ENCODE data around the gene PPP5C. TPM values are rescaled to one million over a fixed set of nuclear protein-coding genes. Genes with fewer than 3 reads are reported as not detected.

The PPP5C gene
- total RNA-seq, 1 experiment from 2014 or later: 79.9 TPM

DNA sequence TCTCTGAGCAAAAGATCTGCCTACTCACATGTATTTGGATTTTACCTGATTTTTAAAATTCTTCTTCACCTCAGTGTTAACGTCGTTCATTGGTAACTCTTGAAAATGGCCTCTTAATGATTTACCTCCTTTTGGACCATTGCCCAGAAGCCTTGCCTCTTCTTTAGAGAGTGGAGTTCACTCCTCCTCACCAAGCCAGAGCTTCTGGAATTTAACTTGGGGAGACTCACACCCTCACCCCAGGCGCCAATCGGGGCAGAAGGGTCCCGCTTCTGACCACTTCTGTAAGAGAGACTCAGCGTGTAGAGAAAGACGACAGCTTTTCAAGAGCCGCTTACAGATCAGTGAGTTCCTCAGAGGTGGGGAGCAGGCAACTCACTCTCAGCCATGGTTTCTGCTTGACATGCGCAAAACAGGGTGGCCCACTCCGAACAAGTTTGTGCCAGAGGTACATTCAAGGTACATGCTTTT, 79.2 kb downstream of the PPP5C start:
- no peak for ATAC-seq

DNA sequence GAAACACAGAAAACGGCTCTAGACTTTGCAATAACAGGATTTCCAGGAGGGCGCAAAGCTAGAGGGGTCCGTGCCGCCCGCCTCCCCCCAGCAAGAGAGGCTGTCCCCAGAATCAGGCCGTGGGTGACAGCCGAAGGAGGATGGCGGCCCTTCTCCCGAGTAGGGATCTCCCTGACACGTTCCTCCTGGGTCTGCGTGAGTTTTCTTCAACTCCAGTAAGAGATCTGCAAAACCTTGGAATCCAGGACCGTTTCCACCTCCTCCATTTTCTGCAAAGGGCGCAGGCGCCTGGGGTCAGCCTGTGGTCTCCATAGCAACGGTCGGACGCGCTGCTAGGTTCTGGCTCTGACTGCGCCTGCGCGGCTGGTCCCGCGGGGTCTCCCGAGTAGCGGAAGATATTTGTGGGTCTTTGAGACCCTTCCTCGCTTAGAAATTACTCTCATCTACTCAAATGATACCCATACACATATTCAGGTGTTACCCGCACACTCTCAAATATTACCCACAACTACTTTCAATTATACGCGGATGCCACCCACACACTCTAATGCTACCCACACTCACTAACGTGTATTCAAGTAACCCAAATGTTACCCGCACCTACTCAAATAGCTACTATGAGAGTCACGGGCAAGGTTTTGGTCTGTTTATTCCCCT, 79.7 kb downstream of the PPP5C start:
- ATAC-seq: no peak
- Histone ChIP-seq H4K20me1 (ENCODE audit: low read length) (no peaks in the 10 kb centered on the region), H3K27ac (ENCODE audit: low read length) (no peak overlapping the region), H3K9ac (ENCODE audit: low read length) (no peak overlapping the region), H3K4me3 (ENCODE audit: low read length) (no peak overlapping the region), H2AFZ (ENCODE audit: low read length) (no peak overlapping the region), H3F3A (ENCODE audit: low read length, unreplicated experiment) (no peaks in the 10 kb centered on the region), H3K9me2 (replicated peaks; ENCODE audit: low read length) (no peaks in the 10 kb centered on the region), H3K27me3 (ENCODE audit: low read length) (no peaks in the 10 kb centered on the region), H3K36me3 (ENCODE audit: low read depth, low read length) (no peaks in the 10 kb centered on the region), H3K79me2 (ENCODE audit: low read length) (no peaks in the 10 kb centered on the region), H3K4me1 (ENCODE audit: insufficient read depth, low read length) (no peaks in the 10 kb centered on the region), H3K4me2 (ENCODE audit: low read length) (no peak overlapping the region), H3K9me3 (ENCODE audit: low read length) (no peaks in the 10 kb centered on the region)
- TF ChIP-seq EZH2 (IDR thresholded peaks at IDR 0.05; ENCODE audit: low read length, unreplicated experiment) (no peak), EZH2phosphoT487 (IDR thresholded peaks at IDR 0.05; ENCODE audit: borderline replicate concordance, low read length) (no peak)
- TF ChIP-seq, protein P1, sequence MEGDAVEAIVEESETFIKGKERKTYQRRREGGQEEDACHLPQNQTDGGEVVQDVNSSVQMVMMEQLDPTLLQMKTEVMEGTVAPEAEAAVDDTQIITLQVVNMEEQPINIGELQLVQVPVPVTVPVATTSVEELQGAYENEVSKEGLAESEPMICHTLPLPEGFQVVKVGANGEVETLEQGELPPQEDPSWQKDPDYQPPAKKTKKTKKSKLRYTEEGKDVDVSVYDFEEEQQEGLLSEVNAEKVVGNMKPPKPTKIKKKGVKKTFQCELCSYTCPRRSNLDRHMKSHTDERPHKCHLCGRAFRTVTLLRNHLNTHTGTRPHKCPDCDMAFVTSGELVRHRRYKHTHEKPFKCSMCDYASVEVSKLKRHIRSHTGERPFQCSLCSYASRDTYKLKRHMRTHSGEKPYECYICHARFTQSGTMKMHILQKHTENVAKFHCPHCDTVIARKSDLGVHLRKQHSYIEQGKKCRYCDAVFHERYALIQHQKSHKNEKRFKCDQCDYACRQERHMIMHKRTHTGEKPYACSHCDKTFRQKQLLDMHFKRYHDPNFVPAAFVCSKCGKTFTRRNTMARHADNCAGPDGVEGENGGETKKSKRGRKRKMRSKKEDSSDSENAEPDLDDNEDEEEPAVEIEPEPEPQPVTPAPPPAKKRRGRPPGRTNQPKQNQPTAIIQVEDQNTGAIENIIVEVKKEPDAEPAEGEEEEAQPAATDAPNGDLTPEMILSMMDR (conservative IDR thresholded peaks at IDR 0.05; ENCODE audit: low read depth, low read length): no peak
- BruUV-seq (replicated peaks): no TSS peak
- CTCF ChIA-PET: no interaction called here
- intact Hi-C loops (cut with micrococcal nuclease): no loop called here
- POLR2A ChIA-PET (ENCODE audit: unreplicated experiment): no interaction called here
- DNase-seq: no peak

More for the DNA sequence above, 79.2 kb downstream of the PPP5C start:
- Histone ChIP-seq H3K4me3 (ENCODE audit: low read length) (no peak overlapping the region), H3K9me3 (ENCODE audit: low read length) (no peaks in the 10 kb centered on the region), H3K36me3 (ENCODE audit: low read depth, low read length) (no peaks in the 10 kb centered on the region), H3K4me2 (ENCODE audit: low read length) (no peak overlapping the region), H3K79me2 (ENCODE audit: low read length) (no peaks in the 10 kb centered on the region), H3F3A (ENCODE audit: low read length, unreplicated experiment) (no peaks in the 10 kb centered on the region), H3K27ac (ENCODE audit: low read length) (no peak overlapping the region), H2AFZ (ENCODE audit: low read length) (no peak overlapping the region), H4K20me1 (ENCODE audit: low read length) (no peaks in the 10 kb centered on the region), H3K9ac (ENCODE audit: low read length) (no peak overlapping the region), H3K4me1 (ENCODE audit: insufficient read depth, low read length) (no peaks in the 10 kb centered on the region), H3K9me2 (replicated peaks; ENCODE audit: low read length) (no peaks in the 10 kb centered on the region), H3K27me3 (ENCODE audit: low read length) (no peaks in the 10 kb centered on the region)
- no TSS peak for BruUV-seq (replicated peaks)
- intact Hi-C loops (cut with micrococcal nuclease): no loop called here
- no peak for DNase-seq
- POLR2A ChIA-PET (ENCODE audit: unreplicated experiment): no interaction called here
- CTCF ChIA-PET: no interaction called here
- TF ChIP-seq EZH2phosphoT487 (IDR thresholded peaks at IDR 0.05; ENCODE audit: borderline replicate concordance, low read length) (no peak), EZH2 (IDR thresholded peaks at IDR 0.05; ENCODE audit: low read length, unreplicated experiment) (no peak)
- TF ChIP-seq, protein P1 (conservative IDR thresholded peaks at IDR 0.05; ENCODE audit: low read depth, low read length): no peak

DNA sequence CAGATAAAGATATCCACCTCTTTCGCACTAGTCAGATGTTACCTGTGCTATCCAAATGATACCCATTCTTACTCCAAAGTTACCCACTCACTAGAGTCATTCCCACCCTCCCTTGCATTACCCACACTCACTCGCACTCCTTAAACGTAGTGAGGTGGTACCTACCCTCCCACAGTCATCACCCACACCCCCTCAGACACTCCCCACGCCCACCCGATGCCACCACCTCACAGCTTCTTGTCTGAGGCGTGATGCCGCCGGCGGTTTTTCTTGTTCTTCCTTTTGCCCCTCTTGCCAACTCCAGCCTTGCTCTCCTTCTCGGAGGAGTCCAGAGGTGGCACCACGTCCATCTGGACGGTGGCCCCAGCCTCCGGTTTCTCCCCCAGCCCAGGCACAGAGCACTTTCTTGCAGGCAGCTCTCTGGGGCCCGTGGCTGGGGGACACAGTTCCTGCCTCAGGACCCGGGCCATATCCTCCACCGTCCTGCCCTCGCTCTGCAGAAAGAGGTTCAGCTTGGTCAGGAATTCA, 80.7 kb downstream of the PPP5C start:
- no peak overlapping the region for H3K9ac ChIP-seq (ENCODE audit: low read length)
- BruUV-seq (replicated peaks): no TSS peak
- no peaks in the 10 kb centered on the region for H3K79me2 ChIP-seq (ENCODE audit: low read length)
- H3K4me3 ChIP-seq (ENCODE audit: low read length): no peak overlapping the region
- H3F3A ChIP-seq (ENCODE audit: low read length, unreplicated experiment): no peaks in the 10 kb centered on the region
- ATAC-seq (no peak), DNase-seq (no peak)
- H4K20me1 ChIP-seq (ENCODE audit: low read length): no peaks in the 10 kb centered on the region
- ChIA-PET POLR2A (ENCODE audit: unreplicated experiment) (no interaction called here), CTCF (no interaction called here)
- no peak overlapping the region for H2AFZ ChIP-seq (ENCODE audit: low read length)
- no peaks in the 10 kb centered on the region for H3K9me2 ChIP-seq (replicated peaks; ENCODE audit: low read length)
- no peak overlapping the region for H3K27ac ChIP-seq (ENCODE audit: low read length)
- H3K4me1 ChIP-seq (ENCODE audit: insufficient read depth, low read length): no peaks in the 10 kb centered on the region
- no peak overlapping the region for H3K4me2 ChIP-seq (ENCODE audit: low read length)
- no peak for TF ChIP-seq EZH2 (IDR thresholded peaks at IDR 0.05; ENCODE audit: low read length, unreplicated experiment)
- TF ChIP-seq, protein P1 (conservative IDR thresholded peaks at IDR 0.05; ENCODE audit: low read depth, low read length): no peak
- intact Hi-C loops (cut with micrococcal nuclease): no loop called here
- H3K36me3 ChIP-seq (ENCODE audit: low read depth, low read length): no peaks in the 10 kb centered on the region
- no peaks in the 10 kb centered on the region for H3K9me3 ChIP-seq (ENCODE audit: low read length)
- no peaks in the 10 kb centered on the region for H3K27me3 ChIP-seq (ENCODE audit: low read length)

Measured in PC-3 (cell line).